BJ (cell line): ENCODE results near the gene LCAT. TPM values are rescaled to one million over a fixed set of nuclear protein-coding genes. Genes with fewer than 3 reads are reported as not detected.

Experiments
- CTCF ChIA-PET: fragments of 350-600 bp; formaldehyde crosslinking; extraction: SDS; loops from one replicate; lab custom pipeline; 2021; ENCODE audit warnings: antibody characterized with exemption, inconsistent platforms; lab: Yijun Ruan, JAX
- POLR2A ChIA-PET: fragments of 300-600 bp; sonication (Branson Sonifier 250); formaldehyde crosslinking; extraction: SDS; loops from one replicate; lab custom pipeline; 2021; ENCODE audit warnings: antibody characterized with exemption; lab: Charles Lee
- DNase-seq: peaks from one replicate; pipeline ENCODE4 v3.0.0-alpha.2; 2011; ENCODE audit warnings: low read depth
- H3K27me3 ChIP-seq: 2 replicates; pipeline ENCODE4 v1.6.0; 2011; ENCODE audit warnings: low read length; ENCODE audit not compliant: control insufficient read depth, insufficient read depth
- H3K36me3 ChIP-seq: 2 replicates; pipeline ENCODE4 v1.5.1; 2011; ENCODE audit warnings: low read length; ENCODE audit not compliant: control insufficient read depth, insufficient read depth
- H3K4me3 ChIP-seq: 2 replicates; pipeline ENCODE4 v1.5.1; 2011; ENCODE audit warnings: low read depth, mild to moderate bottlenecking, control low read depth, low read length
- polyA plus RNA-seq: library from polyadenylated mRNA; depleted of rRNA; stranded (reverse); fragments of >200 nt; gene quantifications from 2 replicates; pipeline ENCODE4 v1.2.3, GENCODE V29; 2011
- TF ChIP-seq, protein P1 (sequence below): IDR thresholded peaks from 2 replicates; pipeline ENCODE4 v1.5.1; 2011; ENCODE audit warnings: low read depth, mild to moderate bottlenecking, control low read depth, inconsistent platforms, low read length, moderate library complexity; ENCODE audit not compliant: insufficient read depth

Gene LCAT
- polyA plus RNA-seq, 1 experiment, result 13.6 TPM

DNA sequence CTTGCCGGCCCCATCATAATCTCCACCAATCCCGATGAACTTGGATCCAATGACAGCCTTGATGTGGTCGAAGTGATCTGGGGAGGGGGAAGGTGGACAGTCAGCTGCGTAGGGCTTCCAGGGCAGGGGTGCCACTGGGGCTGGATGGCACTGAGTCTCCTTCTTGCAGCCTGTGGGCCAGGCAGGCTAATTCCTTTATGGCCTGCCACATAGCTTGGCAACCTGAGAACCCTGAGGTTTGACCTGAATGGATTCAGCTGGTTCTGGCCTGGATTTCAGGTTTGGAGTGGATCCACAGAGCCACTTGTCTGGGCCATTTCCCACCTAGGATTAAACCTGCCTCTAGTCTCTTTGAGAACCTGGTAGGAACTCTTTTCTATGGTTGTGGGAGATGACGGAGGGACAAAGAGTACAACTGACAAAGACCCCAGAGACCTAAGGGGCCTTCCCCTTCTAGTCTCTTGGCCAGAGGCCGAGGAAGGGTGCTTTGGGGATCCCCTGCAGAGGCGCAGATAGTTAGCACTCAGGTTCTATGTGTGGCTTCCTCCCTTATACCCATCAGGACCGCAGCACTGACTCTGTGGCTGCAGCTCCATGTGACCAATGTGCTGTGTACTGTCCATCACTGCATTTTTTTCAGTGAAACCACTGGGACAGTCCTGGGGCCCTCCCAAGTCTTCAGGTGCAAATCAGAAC, 45.5 kb upstream of the LCAT start:
- ChIA-PET CTCF (interaction anchor here (1.1 to 3.3 kb wide), 2 partner anchors 9 to 241 kb away, joined by 3 to 18 read pairs; partner anchors contain the start of gene DPEP2), POLR2A (no interaction called here)
- H3K36me3 ChIP-seq, result no peaks in the 10 kb centered on the region
- H3K27me3 ChIP-seq, result no peaks in the 10 kb centered on the region
- no peak for DNase-seq
- TF ChIP-seq, protein P1, sequence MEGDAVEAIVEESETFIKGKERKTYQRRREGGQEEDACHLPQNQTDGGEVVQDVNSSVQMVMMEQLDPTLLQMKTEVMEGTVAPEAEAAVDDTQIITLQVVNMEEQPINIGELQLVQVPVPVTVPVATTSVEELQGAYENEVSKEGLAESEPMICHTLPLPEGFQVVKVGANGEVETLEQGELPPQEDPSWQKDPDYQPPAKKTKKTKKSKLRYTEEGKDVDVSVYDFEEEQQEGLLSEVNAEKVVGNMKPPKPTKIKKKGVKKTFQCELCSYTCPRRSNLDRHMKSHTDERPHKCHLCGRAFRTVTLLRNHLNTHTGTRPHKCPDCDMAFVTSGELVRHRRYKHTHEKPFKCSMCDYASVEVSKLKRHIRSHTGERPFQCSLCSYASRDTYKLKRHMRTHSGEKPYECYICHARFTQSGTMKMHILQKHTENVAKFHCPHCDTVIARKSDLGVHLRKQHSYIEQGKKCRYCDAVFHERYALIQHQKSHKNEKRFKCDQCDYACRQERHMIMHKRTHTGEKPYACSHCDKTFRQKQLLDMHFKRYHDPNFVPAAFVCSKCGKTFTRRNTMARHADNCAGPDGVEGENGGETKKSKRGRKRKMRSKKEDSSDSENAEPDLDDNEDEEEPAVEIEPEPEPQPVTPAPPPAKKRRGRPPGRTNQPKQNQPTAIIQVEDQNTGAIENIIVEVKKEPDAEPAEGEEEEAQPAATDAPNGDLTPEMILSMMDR, result no peak
- no peak overlapping the region for H3K4me3 ChIP-seq

DNA sequence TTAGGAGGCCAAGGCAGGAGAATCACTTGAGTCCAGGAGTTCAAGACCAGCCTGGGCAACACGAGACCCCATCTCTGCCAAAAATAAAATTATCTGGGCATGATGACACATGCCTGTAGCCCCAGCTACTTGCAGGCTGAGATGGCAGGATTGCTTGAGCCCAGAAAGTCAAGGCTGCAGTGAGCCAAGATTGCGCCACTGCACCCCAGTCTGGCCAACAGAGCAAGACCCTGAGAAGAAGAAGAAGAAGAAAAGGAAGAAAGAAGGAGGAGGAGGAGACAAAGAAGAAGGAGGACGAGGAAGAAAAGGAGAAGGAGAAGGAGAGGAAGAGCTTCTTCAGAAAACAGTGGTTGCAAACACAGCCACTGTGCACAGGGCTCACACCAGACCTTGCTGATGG, 44.8 kb upstream of the LCAT start:
- TF ChIP-seq, protein P1, result no peak
- Histone ChIP-seq H3K27me3 (no peaks in the 10 kb centered on the region), H3K36me3 (no peaks in the 10 kb centered on the region), H3K4me3 (no peak overlapping the region)
- no peak for DNase-seq
- CTCF ChIA-PET, result interaction anchor here (0.9 to 1.1 kb wide), 2 partner anchors 10 to 55 kb away, joined by 3 read pairs; partner anchors contain the start of gene DPEP2
- POLR2A ChIA-PET, result no interaction called here

DNA sequence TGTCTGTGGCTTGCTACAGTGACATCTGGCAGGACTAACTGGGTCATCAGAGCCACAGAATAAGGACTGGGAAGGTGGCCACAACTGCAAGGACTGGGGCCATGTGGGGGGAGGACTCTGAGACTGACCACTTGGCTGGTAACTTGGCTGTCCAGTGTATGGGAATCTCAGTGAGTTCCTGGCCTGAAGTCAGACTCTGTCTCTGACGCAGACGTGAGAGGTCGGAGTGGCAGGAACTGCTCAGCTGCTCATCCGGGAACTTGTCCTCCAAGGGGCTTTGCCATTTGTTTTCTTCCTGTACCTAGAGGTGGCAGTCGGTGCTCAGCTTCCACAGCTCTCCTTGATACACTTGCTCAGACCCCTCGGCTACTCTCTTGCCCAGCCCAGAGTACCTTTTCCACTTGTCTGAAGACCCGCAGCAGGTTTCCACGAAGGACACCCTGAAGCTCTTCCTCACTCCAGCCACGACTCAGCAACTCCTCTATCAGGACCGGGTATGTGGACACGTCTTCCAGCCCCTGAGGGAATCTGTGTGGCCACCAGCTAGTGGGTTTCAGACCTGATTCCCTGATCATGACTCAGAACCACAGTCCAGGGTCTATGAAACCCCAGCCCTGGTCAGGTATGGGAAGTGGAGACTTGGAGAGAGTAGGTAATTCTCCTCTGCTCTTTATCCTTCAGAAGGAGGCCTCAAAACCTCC, 43.7 kb upstream of the LCAT start:
- DNase-seq, result no peak
- ChIA-PET CTCF (interaction anchor here (2.2 kb wide), 1 partner anchor 53 kb away, joined by 7 read pairs; no protein-coding TSS in a partner anchor), POLR2A (no interaction called here)
- H3K36me3 ChIP-seq, result no peaks in the 10 kb centered on the region
- TF ChIP-seq, protein P1, result no peak
- H3K27me3 ChIP-seq, result no peaks in the 10 kb centered on the region
- no peak overlapping the region for H3K4me3 ChIP-seq

DNA sequence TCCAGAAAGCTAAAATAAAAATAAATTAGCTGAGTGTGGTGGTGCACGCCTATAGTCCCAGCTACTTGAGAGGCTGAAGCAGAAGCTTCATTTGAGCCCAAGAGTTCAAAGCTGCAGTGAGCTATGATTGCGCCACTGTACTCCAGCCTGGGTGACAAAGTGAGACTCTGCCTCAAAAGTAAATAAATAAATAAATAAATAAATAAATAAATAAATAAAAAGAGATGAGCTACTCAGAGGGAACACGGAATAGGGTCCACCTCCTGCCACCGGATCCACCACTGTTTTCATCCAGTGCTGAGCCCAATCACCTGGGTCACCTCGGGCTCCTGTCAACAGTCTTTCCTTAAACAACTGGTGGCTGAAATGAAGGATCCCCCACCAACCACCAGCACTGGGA, 43.0 kb upstream of the LCAT start:
- DNase-seq, result no peak
- no peak overlapping the region for H3K4me3 ChIP-seq
- ChIA-PET CTCF (interaction anchor here (1.6 to 2.2 kb wide), 2 partner anchors 54 to 240 kb away, joined by 3 to 7 read pairs; no protein-coding TSS in a partner anchor), POLR2A (no interaction called here)
- TF ChIP-seq, protein P1, result no peak
- H3K27me3 ChIP-seq, result no peaks in the 10 kb centered on the region
- no peaks in the 10 kb centered on the region for H3K36me3 ChIP-seq
